B cell (primary cell): ENCODE measurements around the gene SLC5A10.

ENCODE experiments used
- CTCF ChIP-seq: fragments of 200-600 bp; IDR thresholded peaks from one replicate; pipeline ENCODE4 v1.8.0; 2022; ENCODE audit warnings: antibody characterized with exemption, mild to moderate bottlenecking
- EZH2 ChIP-seq: IDR thresholded peaks from 2 replicates; pipeline ENCODE4 v1.6.1; 2012; ENCODE audit warnings: borderline replicate concordance, low read depth, mild to moderate bottlenecking, moderate library complexity, low read length; ENCODE audit not compliant: insufficient read depth, poor library complexity, severe bottlenecking

- TF ChIP-seq EZH2 (no peak), CTCF (no peak)
Measured at GRCh38 chr17:18925187-18925586, 26.8 kb upstream of the SLC5A10 start.
